ENCODE data around the gene GLA. TPM values are rescaled to one million over a fixed set of nuclear protein-coding genes. Genes with fewer than 3 reads are reported as not detected.
A peak's percentile ranks its signal among the peaks of the same experiment; 100 is the strongest.

The GLA gene
- total and polyA plus RNA-seq, 2 of the 13 experiments (the other 11 are each of a cell fraction or from before 2014, with no cell fraction given): 31.4 to 59.3 TPM

- TF ChIP-seq HMGXB4 (CRISPR knock-in tag; IDR thresholded peaks at IDR 0.05; ENCODE audit: borderline replicate concordance in 1 of 2, low read depth in 1 of 2) (peak; percentile 29 to 42; a peak in 1 of 4 replicates), ZBTB26 (CRISPR knock-in tag; IDR thresholded peaks at IDR 0.05; ENCODE audit: borderline replicate concordance) (0 out of 2 replicates have a peak, but pooled peaks have one; percentile 25), TFDP1 (CRISPR knock-in tag; IDR thresholded peaks at IDR 0.05; ENCODE audit: borderline replicate concordance) (peak; percentile 83), SCMH1 (CRISPR knock-in tag; IDR thresholded peaks at IDR 0.05; ENCODE audit: borderline replicate concordance) (no peak), ZNF407 (CRISPR knock-in tag; IDR thresholded peaks at IDR 0.05; ENCODE audit: not compliant biosample characterization) (no peak), RBAK (CRISPR knock-in tag; IDR thresholded peaks at IDR 0.05) (no peak), CBX1 (IDR thresholded peaks at IDR 0.05; ENCODE audit: low read depth) (no peak), ZBTB37 (CRISPR knock-in tag; IDR thresholded peaks at IDR 0.05) (no peak), SP4 (CRISPR knock-in tag; IDR thresholded peaks at IDR 0.05) (no peak)
Observed at GRCh38 chrX:101348452-101349192, 59.1 kb downstream of the GLA start, which contains the start of gene TIMM8A (continued).

Data from HepG2 (cell line).